ENCODE measurements around the gene CLSTN2.

DNA sequence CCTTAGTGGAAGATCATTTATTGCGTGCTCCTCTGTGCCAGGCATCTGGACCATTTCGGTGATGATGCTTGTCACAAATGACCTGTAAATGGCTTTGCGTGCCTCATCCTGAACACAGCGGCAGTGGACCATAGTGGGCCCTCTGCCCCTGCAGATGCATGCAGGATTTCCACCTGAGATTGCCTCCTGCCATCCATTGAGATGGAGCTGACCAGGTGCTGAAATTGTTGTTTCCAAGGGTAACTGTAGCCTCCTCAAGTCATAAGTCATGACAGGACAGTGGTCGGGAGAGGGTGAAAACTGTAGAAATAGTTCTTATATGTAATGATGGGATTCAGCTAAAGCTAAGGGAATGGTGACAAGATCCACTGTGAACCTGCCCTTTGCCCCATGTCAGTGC is 35.5 kb downstream of the CLSTN2 start:
- TF ChIP-seq, protein P1, sequence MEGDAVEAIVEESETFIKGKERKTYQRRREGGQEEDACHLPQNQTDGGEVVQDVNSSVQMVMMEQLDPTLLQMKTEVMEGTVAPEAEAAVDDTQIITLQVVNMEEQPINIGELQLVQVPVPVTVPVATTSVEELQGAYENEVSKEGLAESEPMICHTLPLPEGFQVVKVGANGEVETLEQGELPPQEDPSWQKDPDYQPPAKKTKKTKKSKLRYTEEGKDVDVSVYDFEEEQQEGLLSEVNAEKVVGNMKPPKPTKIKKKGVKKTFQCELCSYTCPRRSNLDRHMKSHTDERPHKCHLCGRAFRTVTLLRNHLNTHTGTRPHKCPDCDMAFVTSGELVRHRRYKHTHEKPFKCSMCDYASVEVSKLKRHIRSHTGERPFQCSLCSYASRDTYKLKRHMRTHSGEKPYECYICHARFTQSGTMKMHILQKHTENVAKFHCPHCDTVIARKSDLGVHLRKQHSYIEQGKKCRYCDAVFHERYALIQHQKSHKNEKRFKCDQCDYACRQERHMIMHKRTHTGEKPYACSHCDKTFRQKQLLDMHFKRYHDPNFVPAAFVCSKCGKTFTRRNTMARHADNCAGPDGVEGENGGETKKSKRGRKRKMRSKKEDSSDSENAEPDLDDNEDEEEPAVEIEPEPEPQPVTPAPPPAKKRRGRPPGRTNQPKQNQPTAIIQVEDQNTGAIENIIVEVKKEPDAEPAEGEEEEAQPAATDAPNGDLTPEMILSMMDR (IDR thresholded peaks at IDR 0.05), result no peak
- TF ChIP-seq POLR2A (IDR thresholded peaks at IDR 0.05), result no peak
